Peyer's patch (tissue), 4 donors: Measurements from ENCODE around the gene SFTA2.

Source experiments
- CTCF ChIP-seq, 6 experiments: fragments of 450-650 bp in 4 of 6; fragments of 200-600 bp in 2 of 6; sonication (generic) in 1 of 6; IDR thresholded peaks; one replicate each; pipeline ENCODE4 v1.5.1; 2017 to 2019; ENCODE audit warnings: antibody characterized with exemption in 6 of 6, mild to moderate bottlenecking in 3 of 6, moderate library complexity in 1 of 6
- POLR2A ChIP-seq, 2 donors: fragments of 450-650 bp; IDR thresholded peaks; one replicate each; pipeline ENCODE4 v1.5.1; 2017; ENCODE audit warnings: antibody characterized with exemption in 2 of 2, mild to moderate bottlenecking in 2 of 2, moderate library complexity in 2 of 2

GRCh38 chr6:30917487-30917886, 14.5 kb downstream of the SFTA2 start:
- TF ChIP-seq CTCF (IDR thresholded peaks at IDR 0.05) (no peak), POLR2A (IDR thresholded peaks at IDR 0.05) (no peak)
